HTR-8/SVneo (cell line): ENCODE data around the gene IRGC.

Experiments used
- DNase-seq: peaks from one replicate; pipeline ENCODE4 v3.0.0; 2011; ENCODE audit warnings: low spot score, mixed read lengths; ENCODE audit not compliant: insufficient read length
- FAIRE-seq: peaks from 2 replicates; lab custom pipeline; 2011; peaks lifted over from hg19 to GRCh38; lab: Jason Lieb, UNC

Gene IRGC

GRCh38 chr19:43720936-43721335 lies 5.1 kb downstream of the IRGC start:
- DNase-seq, result no peak
- FAIRE-seq, result no peak

GRCh38 chr19:43721469-43722048 lies 5.7 kb downstream of the IRGC start:
- FAIRE-seq (no peak), DNase-seq (no peak)

- FAIRE-seq, result no peak
- DNase-seq, result no peak
These were observed 7.7 kb downstream of the IRGC start for GRCh38 chr19:43723588-43723987.

DNA sequence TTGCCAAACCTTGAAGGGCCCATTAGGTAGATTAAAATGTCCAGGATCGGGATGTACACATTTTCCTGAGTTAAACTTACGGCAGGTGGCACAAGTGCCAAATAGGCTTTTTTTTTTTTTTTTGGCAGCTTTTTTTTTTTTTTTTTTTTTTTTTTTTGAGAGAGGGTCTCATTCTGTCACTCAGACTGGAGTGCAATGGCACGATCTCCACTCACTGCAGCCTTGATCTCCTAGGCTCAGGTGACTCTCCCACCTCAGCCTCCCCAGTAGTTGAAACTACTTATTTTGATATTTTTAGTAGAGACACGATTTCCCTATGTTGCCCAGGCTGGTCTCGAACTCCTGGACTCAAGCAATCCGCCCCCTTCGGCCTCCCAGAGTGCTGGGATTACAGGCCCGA lies 9.0 kb downstream of the IRGC start:
- no peak for FAIRE-seq
- DNase-seq, result no peak

DNA sequence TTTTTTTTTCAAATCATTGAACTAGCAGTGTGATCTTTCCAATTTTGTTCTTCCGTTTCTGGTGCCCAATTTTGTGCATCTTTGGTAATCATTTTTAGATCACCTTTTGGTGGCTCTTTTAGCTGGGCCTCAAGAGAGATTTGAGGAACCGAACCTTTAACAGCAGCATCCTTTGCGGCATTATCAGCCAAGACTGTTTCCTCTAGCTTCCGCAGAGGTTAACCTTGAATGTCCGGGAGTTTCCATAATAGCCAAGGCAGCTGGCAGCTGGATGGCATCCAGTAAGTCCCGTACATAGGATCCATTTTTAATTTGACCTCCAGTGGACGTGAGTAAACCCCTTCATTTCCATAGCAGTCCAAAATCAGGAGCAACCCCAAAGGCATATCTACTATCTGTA lies 9.6 kb downstream of the IRGC start:
- DNase-seq (no peak), FAIRE-seq (no peak)

DNA sequence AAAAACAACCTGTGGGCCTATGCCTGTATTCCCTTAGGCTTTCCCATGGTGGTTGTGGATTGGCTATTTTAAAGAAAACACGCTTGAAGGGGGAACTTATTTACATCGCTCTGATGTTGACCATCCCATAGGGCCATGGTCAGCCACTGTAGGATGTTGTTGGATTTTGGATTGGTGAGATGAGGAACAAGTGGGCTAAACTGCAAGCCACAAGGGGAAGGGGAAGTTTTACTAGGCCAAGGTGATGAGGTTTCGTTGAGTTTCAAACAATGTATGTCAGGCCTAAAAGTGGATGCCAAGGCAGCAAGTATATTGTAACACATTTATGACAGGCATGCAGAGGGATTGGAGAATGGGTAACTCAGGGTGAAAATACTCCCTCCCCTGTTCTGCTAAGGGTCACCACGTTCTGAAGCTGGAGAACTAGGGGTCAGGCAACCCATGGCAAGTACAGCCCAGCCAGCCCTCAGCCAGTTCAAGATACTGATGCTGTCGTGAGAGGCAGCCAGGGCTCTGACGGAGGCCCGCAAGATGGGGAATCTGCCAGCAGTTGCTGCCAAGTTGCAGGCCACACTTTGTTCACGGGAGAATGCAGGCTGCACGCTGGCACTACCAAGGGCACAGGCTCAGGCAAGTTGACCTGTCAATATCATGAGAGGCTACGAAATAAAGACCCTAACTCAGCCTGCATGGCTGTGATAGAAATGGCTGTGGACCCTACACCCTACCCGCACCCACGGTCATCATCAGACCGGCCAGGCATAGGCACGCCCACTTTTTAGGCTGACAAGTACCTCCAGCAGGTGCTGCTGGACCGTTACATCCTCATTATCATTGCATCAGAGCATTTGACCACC lies 11.1 kb downstream of the IRGC start:
- DNase-seq (no peak), FAIRE-seq (peak; percentile 4)

DNA sequence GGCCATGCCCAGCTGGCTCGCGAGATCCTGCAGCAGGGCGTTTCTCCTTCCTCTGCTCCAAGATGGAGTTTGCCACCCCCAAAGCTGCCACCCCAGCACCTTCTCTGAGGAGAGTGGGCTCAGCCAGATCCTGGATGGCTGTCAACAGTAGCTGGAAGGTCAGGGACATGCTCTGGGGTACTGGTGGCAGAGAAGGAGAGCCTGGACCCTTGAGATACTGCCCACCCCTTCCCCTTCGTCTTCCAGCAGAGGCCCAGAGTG lies 11.6 kb downstream of the IRGC start:
- no peak for DNase-seq
- FAIRE-seq, result no peak

- DNase-seq (no peak), FAIRE-seq (no peak)
These were observed 14.0 kb downstream of the IRGC start for GRCh38 chr19:43729919-43730318.

GRCh38 chr19:43731346-43731745 lies 15.5 kb downstream of the IRGC start:
- no peak for FAIRE-seq
- DNase-seq, result no peak

DNA sequence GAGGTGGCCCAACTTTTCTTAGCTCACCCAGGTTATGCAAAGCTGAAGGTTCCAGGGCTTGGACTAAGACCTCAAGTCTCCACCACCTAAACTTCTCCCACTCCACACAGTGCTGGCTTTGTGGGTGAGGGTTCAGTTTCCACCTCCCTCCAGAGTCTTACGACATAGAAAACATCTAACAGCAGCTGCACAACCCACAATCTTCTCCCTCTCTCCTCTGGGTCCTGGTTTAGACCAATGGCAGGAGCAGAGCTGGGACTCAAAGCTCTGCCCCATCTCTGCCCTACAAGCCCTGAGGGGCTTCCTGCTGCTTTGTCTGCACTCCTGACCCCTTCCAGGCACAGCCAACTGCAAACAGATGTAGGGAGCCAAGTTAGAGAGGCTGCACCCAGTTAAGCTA lies 16.0 kb downstream of the IRGC start:
- DNase-seq, result no peak
- no peak for FAIRE-seq

DNA sequence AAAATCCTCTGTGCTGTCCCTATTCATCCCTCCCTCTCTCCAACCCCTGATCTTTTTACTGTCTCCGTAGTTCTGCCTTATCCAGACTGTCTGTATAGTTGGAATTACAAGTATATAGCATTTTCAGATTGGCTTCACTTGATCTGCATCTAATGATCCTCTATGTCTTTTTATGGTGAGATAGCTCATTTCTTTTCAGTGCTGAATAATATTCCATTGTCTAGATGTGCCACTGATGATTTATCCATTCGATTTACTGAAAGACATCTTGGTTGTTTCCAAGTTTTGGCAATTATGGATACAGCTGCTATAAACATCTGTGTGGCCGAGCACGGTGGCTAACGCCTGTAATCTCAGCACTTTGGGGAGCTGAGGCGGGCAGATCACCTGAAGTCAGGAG lies 19.1 kb downstream of the IRGC start:
- FAIRE-seq (no peak), DNase-seq (no peak)

GRCh38 chr19:43735957-43736356 lies 20.1 kb downstream of the IRGC start:
- no peak for DNase-seq
- FAIRE-seq, result no peak

GRCh38 chr19:43738780-43739211 lies 22.9 kb downstream of the IRGC start:
- DNase-seq (no peak), FAIRE-seq (no peak)

DNA sequence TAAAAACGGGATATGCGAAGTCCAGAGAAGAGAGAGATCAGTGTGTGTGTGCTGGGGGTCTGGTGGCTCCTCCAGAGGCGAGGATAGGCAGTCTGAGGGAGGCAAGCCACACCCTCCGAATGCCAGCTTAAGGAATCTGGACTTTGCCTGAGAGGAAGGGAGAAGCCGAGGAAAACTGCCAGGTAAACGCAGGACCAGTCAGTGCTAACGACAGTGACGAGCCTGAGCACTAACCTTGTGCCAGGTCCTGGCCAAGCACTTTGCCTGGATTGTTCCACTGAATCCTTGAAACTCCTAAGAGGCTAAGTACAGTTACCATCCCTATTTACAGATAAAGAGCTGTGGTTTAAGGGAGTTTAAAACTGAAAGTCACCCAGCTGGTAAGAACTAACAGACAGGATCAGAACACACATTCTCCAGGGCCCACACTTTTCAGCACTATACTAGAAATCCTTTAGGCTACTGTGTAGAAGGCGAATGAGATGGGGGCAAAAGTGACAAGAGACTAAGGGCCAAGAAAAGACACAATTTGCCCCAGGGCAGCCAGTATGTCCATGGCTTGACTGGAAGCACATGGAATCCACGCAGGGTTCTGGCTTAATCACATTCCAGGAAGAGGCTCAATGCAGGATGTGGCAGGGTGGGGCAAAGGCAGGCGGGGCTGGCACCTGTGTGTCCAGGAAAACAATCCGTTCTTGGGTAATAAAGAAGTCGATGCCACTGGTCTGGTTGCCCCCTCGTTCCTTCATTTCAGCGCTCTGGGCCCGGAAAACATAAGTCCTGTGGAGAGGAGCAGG lies 23.8 kb downstream of the IRGC start:
- DNase-seq, result no peak
- FAIRE-seq, result no peak

DNA sequence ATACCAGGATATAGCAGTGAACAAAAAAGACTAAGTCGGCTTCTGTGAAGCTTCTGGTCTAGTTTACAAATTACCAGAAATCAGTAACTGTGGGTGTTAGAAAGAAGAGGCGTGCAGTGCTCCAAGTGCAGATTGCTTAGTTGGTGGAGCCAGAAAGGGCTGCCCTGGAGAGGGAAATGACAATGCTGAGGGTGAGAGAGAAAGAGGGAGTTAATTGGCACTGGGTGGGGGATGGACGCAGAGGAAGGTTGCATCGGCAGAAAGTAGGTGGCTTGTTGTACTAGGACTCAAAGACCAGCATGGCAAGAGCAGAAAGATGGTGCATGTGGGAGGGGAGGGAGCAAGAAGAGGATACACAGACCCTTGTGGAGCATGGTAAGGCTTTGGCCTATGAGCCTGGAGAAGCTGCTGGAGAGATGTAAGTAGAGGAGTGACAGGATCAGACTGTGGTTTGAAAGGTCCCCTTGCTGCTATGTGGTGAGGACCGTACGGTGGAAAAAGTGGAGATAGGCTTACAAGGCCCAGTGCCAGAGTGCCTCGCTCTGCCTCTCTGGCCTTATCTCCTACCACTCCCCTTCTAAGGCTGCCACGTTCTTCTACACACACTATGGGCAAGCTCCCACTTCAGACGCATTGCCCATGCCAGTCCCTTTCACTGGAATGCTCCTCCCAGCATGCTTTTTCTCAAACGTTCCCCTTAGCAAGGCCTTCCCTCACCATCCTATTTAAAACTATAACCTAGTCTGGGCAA lies 25.4 kb downstream of the IRGC start:
- DNase-seq (no peak), FAIRE-seq (no peak)

DNA sequence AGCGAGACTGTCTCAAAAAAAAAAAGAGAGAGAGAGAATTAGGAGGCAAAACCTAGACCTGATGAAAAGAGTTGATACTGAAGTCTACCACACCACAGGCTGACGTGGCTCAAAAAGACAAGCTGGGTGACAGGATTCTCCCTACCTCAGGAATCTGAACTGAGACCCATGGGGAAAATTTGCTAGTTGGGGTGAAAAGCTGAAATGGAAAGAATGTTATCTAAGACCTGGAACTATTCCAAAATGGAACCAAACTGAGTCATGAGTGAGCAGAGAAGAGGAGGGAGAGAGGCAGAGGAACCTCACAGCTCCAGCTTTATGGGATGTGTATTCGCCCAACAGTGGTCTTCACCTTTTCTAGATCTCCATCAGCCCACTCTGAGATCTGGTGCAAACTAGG lies 27.2 kb downstream of the IRGC start:
- no peak for FAIRE-seq
- DNase-seq, result no peak

GRCh38 chr19:43747557-43748204 lies 31.8 kb downstream of the IRGC start:
- FAIRE-seq (no peak), DNase-seq (no peak)

GRCh38 chr19:43748205-43748594 lies 32.3 kb downstream of the IRGC start:
- DNase-seq (no peak), FAIRE-seq (no peak)

GRCh38 chr19:43748685-43749084 lies 32.8 kb downstream of the IRGC start:
- DNase-seq, result no peak
- no peak for FAIRE-seq

DNA sequence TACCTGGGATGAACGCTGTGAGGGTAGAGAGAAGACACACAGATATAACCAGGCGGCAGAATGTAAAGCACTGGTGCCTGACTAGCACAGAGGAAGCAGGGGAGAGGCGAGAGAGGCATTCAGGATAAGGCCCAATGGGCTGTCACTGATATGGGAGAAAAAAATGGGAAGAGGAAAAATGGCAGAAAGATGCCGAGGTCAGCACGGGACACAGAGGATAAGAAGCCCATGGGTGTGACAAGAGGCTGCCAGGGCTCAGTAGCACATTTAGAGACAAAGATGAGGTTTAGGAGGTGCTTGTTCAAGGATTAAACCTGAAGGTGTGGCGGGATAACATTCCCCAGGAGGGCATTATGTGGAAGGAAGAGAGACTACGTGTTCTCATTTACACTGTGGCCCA lies 33.3 kb downstream of the IRGC start:
- no peak for DNase-seq
- FAIRE-seq, result no peak
